ENCODE results near the gene DSE.
"Not testable (repeated sequence)": the region's sequence is repeated elsewhere in the genome, so short reads cannot be mapped to it uniquely, and the experiment has no call there.

Gene DSE

DNA sequence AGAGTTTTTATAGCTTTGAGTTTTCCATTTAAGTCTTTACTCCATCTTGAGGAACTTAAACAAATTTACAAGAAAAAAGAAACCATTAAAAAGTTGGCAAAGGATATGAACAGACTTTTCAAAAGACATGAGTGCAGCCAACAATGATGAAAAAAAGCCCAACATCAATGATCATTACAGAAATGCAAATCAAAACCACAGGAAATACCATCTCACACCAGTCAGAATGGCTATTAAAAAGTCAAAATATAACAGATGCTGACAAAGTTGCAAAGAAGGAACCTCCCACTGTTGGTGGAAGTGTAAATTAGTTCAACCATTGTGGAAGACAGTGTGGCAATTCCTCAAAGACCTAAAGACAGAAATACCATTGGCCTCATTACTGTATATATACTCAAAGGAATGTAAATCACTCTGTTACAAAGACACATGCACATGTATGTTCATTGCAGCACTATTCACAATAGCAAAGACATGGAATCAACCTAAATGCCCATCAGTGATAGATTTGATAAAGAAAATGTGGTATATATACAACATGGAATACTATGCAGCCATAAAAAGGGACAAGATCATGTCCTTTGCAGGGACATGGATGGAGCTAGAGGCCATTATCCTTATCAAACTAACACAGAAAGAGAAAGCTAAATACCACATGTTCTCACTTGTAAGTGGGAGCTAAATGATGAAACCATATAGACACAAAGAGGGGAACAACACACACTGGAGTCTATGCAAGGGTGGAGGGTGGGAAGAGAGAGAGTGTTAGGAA lies 35.9 kb upstream of the DSE start:
- not testable (repeated sequence) for H3K36me3 ChIP-seq (ENCODE audit: control insufficient read depth, insufficient read depth, low read length); H3K9me3 ChIP-seq (ENCODE audit: control insufficient read depth, low read length); H3K4me1 ChIP-seq (ENCODE audit: control insufficient read depth, insufficient read depth, low read length, poor library complexity, severe bottlenecking); H3K4me3 ChIP-seq (ENCODE audit: extremely low read depth, insufficient read depth, low read length, poor library complexity, severe bottlenecking); H3K27ac ChIP-seq (ENCODE audit: low read depth, low read length, severe bottlenecking)

DNA sequence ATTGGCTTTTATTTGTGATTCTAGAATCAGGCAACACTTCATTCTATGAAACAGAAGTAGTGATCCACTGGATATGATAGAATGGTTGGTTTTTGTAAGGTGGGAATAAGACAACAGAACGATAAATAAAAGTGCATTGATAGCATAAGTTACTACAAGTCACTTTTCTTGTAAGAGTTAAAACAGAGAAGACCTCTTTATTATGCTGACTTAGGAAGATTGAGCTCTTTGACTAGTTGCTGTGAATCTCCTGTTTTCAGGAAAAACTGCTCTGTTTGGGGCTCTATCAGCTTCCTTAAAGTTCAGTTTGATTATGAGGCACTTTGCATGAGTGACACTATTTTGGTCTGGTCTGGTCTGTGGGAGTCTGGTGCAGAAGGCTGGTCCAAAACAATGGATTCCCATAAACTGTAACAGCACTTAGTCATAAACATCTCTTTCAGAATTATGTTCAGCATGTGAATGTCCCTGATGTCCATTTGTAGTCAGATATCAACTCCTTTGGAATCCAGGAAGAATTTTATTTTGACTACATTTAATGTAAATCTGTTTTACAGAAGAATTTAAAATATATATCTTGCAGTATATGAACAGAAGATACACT lies 35.0 kb upstream of the DSE start:
- no peaks in the 10 kb centered on the region for H3K4me1 ChIP-seq (ENCODE audit: control insufficient read depth, insufficient read depth, low read length, poor library complexity, severe bottlenecking)

DNA sequence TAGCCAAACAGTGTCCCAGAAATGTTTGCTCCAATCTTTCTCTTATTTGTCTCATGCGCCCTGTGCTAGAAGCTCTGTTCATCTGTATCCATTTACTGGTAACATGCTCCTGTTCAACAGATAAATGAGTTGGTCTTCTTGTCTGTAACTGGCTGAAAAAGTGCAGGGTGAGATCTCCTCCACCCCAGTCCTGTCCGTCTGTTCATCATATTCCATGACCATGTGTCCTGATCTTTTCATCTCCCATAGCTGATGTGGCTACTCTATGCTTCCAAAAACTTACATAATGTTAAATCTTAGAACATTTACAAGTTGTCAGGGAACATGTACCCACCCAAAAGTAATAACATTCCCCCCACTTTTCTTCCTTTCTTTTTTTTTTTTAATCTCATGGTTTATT lies 31.8 kb upstream of the DSE start:
- H3K4me3 ChIP-seq (ENCODE audit: extremely low read depth, insufficient read depth, low read length, poor library complexity, severe bottlenecking) = no peak overlapping the region
- no peak overlapping the region for H3K27ac ChIP-seq (ENCODE audit: low read depth, low read length, severe bottlenecking)
- H3K4me1 ChIP-seq (ENCODE audit: control insufficient read depth, insufficient read depth, low read length, poor library complexity, severe bottlenecking) = no peaks in the 10 kb centered on the region
- H3K9me3 ChIP-seq (ENCODE audit: control insufficient read depth, low read length) = peaks cover 7% of the 10 kb centered on the region
- WGBS, 2 experiments (ENCODE audit: insufficient coverage in 2 of 2) = 71 to 100% methylated on average over 1 of the region's 2 CpGs
- no peaks in the 10 kb centered on the region for H3K36me3 ChIP-seq (ENCODE audit: control insufficient read depth, insufficient read depth, low read length)

More for the DNA sequence above, 35.0 kb upstream of the DSE start:
- WGBS, 2 experiments (ENCODE audit: insufficient coverage in 2 of 2) = no CpG with 5 or more reads among the region's 1 CpG
- Histone ChIP-seq H3K27ac (ENCODE audit: low read depth, low read length, severe bottlenecking) (no peak overlapping the region), H3K9me3 (ENCODE audit: control insufficient read depth, low read length) (no peaks in the 10 kb centered on the region), H3K4me3 (ENCODE audit: extremely low read depth, insufficient read depth, low read length, poor library complexity, severe bottlenecking) (no peak overlapping the region), H3K36me3 (ENCODE audit: control insufficient read depth, insufficient read depth, low read length) (no peaks in the 10 kb centered on the region)

DNA sequence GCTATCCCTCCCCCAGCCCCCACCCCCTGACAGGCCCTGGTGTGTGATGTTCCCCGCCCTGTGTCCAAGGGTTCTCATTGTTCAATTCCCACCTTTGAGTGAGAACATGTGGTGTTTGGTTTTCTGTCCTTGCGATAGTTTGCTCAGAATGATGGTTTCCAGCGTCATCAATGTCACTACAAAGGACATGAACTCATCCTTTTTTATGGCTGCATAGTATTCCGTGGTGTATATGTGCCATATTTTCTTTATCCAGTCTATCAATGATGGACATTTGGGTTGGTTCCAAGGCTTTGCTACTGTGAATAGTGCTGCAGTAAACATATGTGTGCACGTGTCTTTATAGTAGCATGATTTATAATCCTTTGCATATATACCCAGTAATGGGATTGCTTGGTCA lies 30.1 kb upstream of the DSE start:
- not testable (repeated sequence) for H3K27ac ChIP-seq (ENCODE audit: low read depth, low read length, severe bottlenecking); H3K36me3 ChIP-seq (ENCODE audit: control insufficient read depth, insufficient read depth, low read length); H3K4me3 ChIP-seq (ENCODE audit: extremely low read depth, insufficient read depth, low read length, poor library complexity, severe bottlenecking); H3K4me1 ChIP-seq (ENCODE audit: control insufficient read depth, insufficient read depth, low read length, poor library complexity, severe bottlenecking); H3K9me3 ChIP-seq (ENCODE audit: control insufficient read depth, low read length)
- 97% methylated on average over 4 of the region's 5 CpGs; no CpG with 5 or more reads in 1 of the 2 experiments for WGBS, 2 experiments (ENCODE audit: insufficient coverage in 2 of 2)

DNA sequence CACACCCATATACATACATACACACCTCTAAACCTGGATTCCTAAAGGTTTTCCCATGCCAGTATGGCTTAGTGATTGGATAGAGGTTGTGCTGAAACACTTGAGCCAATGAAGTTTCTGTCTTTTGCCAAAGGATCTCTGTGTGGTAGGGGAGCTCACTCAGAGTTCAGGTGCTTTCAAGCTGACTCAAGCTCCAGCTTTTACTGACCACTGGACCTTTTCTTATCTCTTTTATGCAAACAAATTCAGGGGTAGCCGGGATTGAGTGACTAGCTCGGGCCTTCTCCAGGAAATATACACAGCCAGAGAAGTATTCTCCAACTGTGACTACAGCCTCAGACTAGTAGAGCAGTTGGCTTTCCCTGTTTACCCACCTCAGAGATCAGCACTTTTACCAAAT lies 21.5 kb upstream of the DSE start:
- Histone ChIP-seq H3K4me1 (ENCODE audit: control insufficient read depth, insufficient read depth, low read length, poor library complexity, severe bottlenecking) (peaks cover 6% of the 10 kb centered on the region), H3K36me3 (ENCODE audit: control insufficient read depth, insufficient read depth, low read length) (no peaks in the 10 kb centered on the region), H3K27ac (ENCODE audit: low read depth, low read length, severe bottlenecking) (no peak overlapping the region), H3K4me3 (ENCODE audit: extremely low read depth, insufficient read depth, low read length, poor library complexity, severe bottlenecking) (no peak overlapping the region), H3K9me3 (ENCODE audit: control insufficient read depth, low read length) (no peaks in the 10 kb centered on the region)
- WGBS, 2 experiments (ENCODE audit: insufficient coverage in 2 of 2) = 44 to 50% methylated on average over 2 of the region's 2 CpGs

DNA sequence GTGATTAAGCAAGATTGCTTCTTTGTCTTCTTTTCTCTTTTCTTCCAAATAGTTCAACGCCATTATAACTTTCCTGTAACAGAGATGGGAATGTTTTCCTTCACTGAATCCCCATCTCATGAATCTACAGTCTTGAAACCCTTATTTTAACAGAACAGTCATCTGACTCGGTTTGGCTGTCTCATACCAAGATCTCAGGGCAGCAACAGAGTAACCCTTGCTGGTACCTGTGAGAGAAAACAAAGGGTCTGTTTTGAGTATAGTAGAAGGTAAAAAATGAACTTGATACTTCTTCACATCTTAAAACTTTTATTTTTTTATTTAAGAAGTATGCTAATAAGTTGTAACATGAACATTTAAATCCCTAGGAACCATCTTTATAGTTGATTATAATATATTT lies 19.6 kb upstream of the DSE start:
- 90% methylated on average over 2 of the region's 2 CpGs; no CpG with 5 or more reads in 1 of the 2 experiments for WGBS, 2 experiments (ENCODE audit: insufficient coverage in 2 of 2)
- Histone ChIP-seq H3K36me3 (ENCODE audit: control insufficient read depth, insufficient read depth, low read length) (no peaks in the 10 kb centered on the region), H3K4me3 (ENCODE audit: extremely low read depth, insufficient read depth, low read length, poor library complexity, severe bottlenecking) (no peak overlapping the region), H3K27ac (ENCODE audit: low read depth, low read length, severe bottlenecking) (no peak overlapping the region), H3K9me3 (ENCODE audit: control insufficient read depth, low read length) (no peaks in the 10 kb centered on the region), H3K4me1 (ENCODE audit: control insufficient read depth, insufficient read depth, low read length, poor library complexity, severe bottlenecking) (peaks cover 13% of the 10 kb centered on the region)

DNA sequence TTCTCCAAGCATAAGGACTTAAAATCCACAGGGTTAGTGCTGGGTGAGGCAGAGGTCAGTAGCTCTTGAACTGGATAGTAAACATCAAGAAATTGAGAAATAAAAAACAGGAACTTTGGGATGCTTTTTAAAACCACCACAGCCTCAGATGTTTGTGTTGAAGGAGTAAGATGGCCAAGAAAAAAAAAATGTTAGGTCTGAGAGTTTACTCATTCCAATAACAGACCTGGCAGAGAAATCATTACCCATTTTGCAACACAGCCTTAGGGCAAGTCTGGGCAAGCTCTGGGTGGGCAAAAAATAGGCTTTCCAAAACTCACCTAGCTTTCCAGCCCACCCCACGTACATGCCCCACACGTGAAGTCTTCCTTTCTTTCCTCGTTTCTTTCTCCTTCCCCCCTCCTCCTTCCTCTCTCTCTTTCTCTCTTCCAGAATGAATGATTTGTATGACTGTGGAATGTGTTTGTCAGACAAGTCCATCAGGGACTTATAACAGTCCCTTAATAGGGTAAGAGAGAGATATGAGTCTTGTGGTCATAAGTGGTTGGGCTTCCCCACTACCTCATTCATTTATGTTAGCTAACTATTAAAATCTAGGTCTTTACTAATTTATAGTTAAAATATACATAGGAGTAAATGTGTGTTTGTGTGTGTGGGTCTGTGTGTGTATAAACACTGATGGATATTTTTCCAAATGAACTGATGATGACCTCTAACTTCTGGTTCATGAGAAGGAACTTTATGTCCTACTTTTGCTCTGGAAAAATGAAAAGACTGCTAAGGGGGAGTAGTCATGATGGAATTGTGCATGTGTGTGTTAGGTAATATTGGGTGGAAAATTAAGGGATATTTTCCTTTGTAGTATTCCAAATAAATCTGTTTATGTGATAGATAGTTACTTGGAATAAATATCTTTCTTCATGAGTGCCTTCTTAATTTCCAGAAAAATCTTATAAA lies 18.0 kb upstream of the DSE start:
- 100% methylated on average over 1 of the region's 3 CpGs; no CpG with 5 or more reads in 1 of the 2 experiments for WGBS, 2 experiments (ENCODE audit: insufficient coverage in 2 of 2)
- Histone ChIP-seq H3K36me3 (ENCODE audit: control insufficient read depth, insufficient read depth, low read length) (no peaks in the 10 kb centered on the region), H3K27ac (ENCODE audit: low read depth, low read length, severe bottlenecking) (no peak overlapping the region), H3K4me1 (ENCODE audit: control insufficient read depth, insufficient read depth, low read length, poor library complexity, severe bottlenecking) (peaks cover 14% of the 10 kb centered on the region), H3K9me3 (ENCODE audit: control insufficient read depth, low read length) (no peaks in the 10 kb centered on the region), H3K4me3 (ENCODE audit: extremely low read depth, insufficient read depth, low read length, poor library complexity, severe bottlenecking) (no peak overlapping the region)

DNA sequence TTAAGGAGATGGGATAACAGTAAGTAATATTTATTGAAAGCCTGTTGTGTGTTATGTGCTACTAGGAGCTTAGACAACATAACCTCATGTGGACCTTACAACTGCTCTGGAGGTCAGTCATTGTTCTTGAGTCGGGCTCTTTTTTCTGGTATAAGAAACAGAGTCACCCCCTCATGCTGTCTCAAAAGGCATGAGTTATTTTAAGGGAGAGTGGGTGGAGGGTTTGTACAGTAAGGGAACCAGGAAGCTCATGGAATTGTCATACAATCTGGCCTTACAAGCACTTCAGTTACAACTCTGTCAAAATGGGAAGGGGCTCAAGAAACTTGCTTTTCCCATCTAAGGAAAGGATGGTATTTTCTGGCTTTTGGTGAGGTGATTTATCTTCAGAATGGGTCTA lies 16.5 kb upstream of the DSE start:
- Histone ChIP-seq H3K4me3 (ENCODE audit: extremely low read depth, insufficient read depth, low read length, poor library complexity, severe bottlenecking) (no peak overlapping the region), H3K36me3 (ENCODE audit: control insufficient read depth, insufficient read depth, low read length) (no peaks in the 10 kb centered on the region), H3K27ac (ENCODE audit: low read depth, low read length, severe bottlenecking) (no peak overlapping the region), H3K4me1 (ENCODE audit: control insufficient read depth, insufficient read depth, low read length, poor library complexity, severe bottlenecking) (peaks cover 14% of the 10 kb centered on the region), H3K9me3 (ENCODE audit: control insufficient read depth, low read length) (no peaks in the 10 kb centered on the region)
- WGBS, 2 experiments (ENCODE audit: insufficient coverage in 2 of 2) = 80% methylated on average over 1 of the region's 1 CpG

DNA sequence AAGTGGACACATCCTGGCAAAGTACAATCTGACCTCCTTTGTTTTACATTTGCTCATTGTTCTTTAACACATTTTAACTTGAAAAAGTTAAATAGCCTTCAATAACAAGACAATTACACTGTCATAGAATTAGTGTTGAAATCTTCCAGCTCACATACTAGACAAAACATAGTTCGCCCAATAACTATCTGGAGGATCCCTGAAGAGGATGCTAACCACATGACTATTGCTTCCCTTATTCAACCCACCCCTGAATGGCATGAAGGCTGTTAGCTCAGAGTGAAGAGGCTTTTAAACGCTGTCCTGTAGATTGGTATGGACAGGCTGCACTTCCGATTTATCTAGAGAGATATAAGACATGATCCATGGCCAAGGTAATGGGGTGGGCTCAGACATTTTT lies 15.0 kb upstream of the DSE start:
- Histone ChIP-seq H3K4me1 (ENCODE audit: control insufficient read depth, insufficient read depth, low read length, poor library complexity, severe bottlenecking) (peaks cover 14% of the 10 kb centered on the region), H3K36me3 (ENCODE audit: control insufficient read depth, insufficient read depth, low read length) (no peaks in the 10 kb centered on the region), H3K9me3 (ENCODE audit: control insufficient read depth, low read length) (no peaks in the 10 kb centered on the region), H3K27ac (ENCODE audit: low read depth, low read length, severe bottlenecking) (no peak overlapping the region), H3K4me3 (ENCODE audit: extremely low read depth, insufficient read depth, low read length, poor library complexity, severe bottlenecking) (no peak overlapping the region)
- 86 to 100% methylated on average over 1 to 3 of the region's 3 CpGs for WGBS, 2 experiments (ENCODE audit: insufficient coverage in 2 of 2)

DNA sequence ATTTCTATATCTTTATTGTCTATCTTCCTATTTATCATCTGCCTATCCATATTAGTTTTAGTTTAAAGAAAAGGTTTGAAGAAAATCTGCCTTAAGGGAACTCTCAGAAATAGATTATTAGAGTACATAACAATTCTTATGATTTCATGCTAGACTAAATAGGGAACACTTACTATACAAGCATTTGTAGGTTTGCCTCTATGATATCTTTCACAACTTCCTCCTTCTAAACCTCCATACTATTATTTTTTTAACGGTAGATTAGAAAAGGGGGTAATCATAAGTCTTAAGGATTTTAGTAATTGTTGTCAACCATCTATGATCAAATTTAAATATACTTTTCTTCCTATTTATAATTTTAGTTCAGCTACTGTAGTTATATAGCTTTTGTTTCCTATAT lies 11.6 kb upstream of the DSE start:
- no peaks in the 10 kb centered on the region for H3K9me3 ChIP-seq (ENCODE audit: control insufficient read depth, low read length)
- peaks cover 9% of the 10 kb centered on the region for H3K4me1 ChIP-seq (ENCODE audit: control insufficient read depth, insufficient read depth, low read length, poor library complexity, severe bottlenecking)
- WGBS, 2 experiments (ENCODE audit: insufficient coverage in 2 of 2) = no CpG with 5 or more reads among the region's 1 CpG
- no peaks in the 10 kb centered on the region for H3K36me3 ChIP-seq (ENCODE audit: control insufficient read depth, insufficient read depth, low read length)
- H3K27ac ChIP-seq (ENCODE audit: low read depth, low read length, severe bottlenecking) = no peak overlapping the region
- H3K4me3 ChIP-seq (ENCODE audit: extremely low read depth, insufficient read depth, low read length, poor library complexity, severe bottlenecking) = no peak overlapping the region

Data from mesodermal cell (in vitro differentiated cells).